ENCODE measurements around the gene PTPRE. TPM values are rescaled to one million over a fixed set of nuclear protein-coding genes. Genes with fewer than 3 reads are reported as not detected.

PTPRE gene
- polyA plus RNA-seq, 1 of the 3 experiments (the other 2 are of a cell fraction), result 11.8 TPM

DNA sequence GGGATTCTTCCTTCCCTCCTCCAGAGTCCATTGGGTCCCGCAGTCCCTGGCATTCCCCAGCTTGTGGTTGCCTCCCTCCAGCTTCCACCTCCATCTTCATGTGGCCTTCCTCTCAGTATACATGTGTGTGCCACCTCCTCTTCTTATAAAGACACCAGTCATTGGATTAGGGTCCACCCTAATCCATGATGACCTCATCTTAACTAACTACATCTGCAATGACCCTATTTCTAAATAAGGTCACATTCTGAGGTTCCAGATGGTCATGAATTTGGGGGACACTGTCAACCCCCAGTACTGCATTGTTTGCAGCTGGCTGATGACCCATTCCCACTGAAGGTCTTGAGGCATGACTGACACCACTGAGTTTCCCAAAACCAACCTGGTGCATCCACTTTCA is 99.0 kb downstream of the PTPRE start:
- DNase-seq, result no peak
- H3K4me1 ChIP-seq (ENCODE audit: control insufficient read depth in 1 of 2, insufficient read depth in 2 of 2, low read depth in 1 of 2, low read length in 1 of 2), result peaks cover 3 to 5% of the 10 kb centered on the region in 2 experiments; a peak in 1 of 4 replicates
- no peak overlapping the region for H2AFZ ChIP-seq (ENCODE audit: low read depth)
- H3K4me3 ChIP-seq (ENCODE audit: low read depth in 2 of 2, low read length in 1 of 2), result no peak overlapping the region
- WGBS (ENCODE audit: low lambda C conversion rate), result 91% methylated on average over 1 of the region's 1 CpG
- no peak overlapping the region for H3K27ac ChIP-seq (ENCODE audit: low read depth in 2 of 2, low read length in 1 of 2)
- no peaks in the 10 kb centered on the region for H3F3A ChIP-seq (replicated peaks; ENCODE audit: insufficient read depth)
- H3K27me3 ChIP-seq (ENCODE audit: insufficient read depth), result no peaks in the 10 kb centered on the region
- no peaks in the 10 kb centered on the region for H3K36me3 ChIP-seq (replicated peaks in 1 of 2; ENCODE audit: control insufficient read depth in 1 of 2, insufficient read depth in 2 of 2, low read length in 1 of 2)
- no peaks in the 10 kb centered on the region for H4K20me1 ChIP-seq (ENCODE audit: insufficient read depth)
- ChIA-PET CTCF (interaction anchor here (1.6 to 16.5 kb wide), 2 partner anchors 95 to 152 kb away, joined by 3 to 389 read pairs; partner anchors contain the start of gene PTPRE), POLR2A (no interaction called here)
- H3K9me3 ChIP-seq, result no peaks in the 10 kb centered on the region
- no peak for TF ChIP-seq SIN3A (IDR thresholded peaks at IDR 0.05; ENCODE audit: borderline replicate concordance, low read depth, low read length)
- no peak overlapping the region for H3K4me2 ChIP-seq
- H3K9ac ChIP-seq, result no peak overlapping the region
- no peaks in the 10 kb centered on the region for H3K9me2 ChIP-seq
- H3K79me2 ChIP-seq (ENCODE audit: insufficient read depth), result no peaks in the 10 kb centered on the region

DNA sequence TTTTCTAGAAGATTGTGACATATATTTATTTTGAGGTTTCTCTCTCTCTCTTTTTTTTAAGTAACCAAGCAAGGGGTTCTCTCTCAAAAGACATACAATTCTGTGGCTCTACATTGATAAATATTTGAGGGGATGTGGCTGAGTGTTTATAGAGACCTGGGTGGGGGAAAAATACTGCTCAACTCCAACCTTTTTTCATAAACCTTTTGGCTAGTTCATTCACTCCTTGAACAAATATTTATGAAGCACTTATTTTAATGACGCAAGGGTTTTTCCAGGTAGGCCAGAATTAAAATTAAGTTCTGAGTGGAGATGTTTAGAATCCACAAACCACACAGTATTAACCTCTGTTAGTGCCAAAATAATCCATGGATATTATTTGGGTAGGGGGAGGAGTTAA is 100.2 kb downstream of the PTPRE start:
- H3K9me2 ChIP-seq, result no peaks in the 10 kb centered on the region
- no peak overlapping the region for H3K9ac ChIP-seq
- no peaks in the 10 kb centered on the region for H3K27me3 ChIP-seq (ENCODE audit: insufficient read depth)
- no peaks in the 10 kb centered on the region for H3F3A ChIP-seq (replicated peaks; ENCODE audit: insufficient read depth)
- H3K4me3 ChIP-seq (ENCODE audit: low read depth in 2 of 2, low read length in 1 of 2), result no peak overlapping the region
- no peaks in the 10 kb centered on the region for H3K36me3 ChIP-seq (replicated peaks in 1 of 2; ENCODE audit: control insufficient read depth in 1 of 2, insufficient read depth in 2 of 2, low read length in 1 of 2)
- H3K79me2 ChIP-seq (ENCODE audit: insufficient read depth), result no peaks in the 10 kb centered on the region
- H3K9me3 ChIP-seq, result no peaks in the 10 kb centered on the region
- no peaks in the 10 kb centered on the region for H4K20me1 ChIP-seq (ENCODE audit: insufficient read depth)
- no peak overlapping the region for H3K27ac ChIP-seq (ENCODE audit: low read depth in 2 of 2, low read length in 1 of 2)
- POLR2A ChIA-PET, result no interaction called here
- no peak for TF ChIP-seq GABPA (IDR thresholded peaks at IDR 0.05; ENCODE audit: low read depth)
- no peak for TF ChIP-seq FOSL2 (IDR thresholded peaks at IDR 0.05; ENCODE audit: borderline replicate concordance, low read depth)
- no peak for TF ChIP-seq SMC3 (IDR thresholded peaks at IDR 0.05; ENCODE audit: low read depth, low read length)
- no peak for TF ChIP-seq RXRA (IDR thresholded peaks at IDR 0.05; ENCODE audit: borderline replicate concordance, low read depth)
- no peak overlapping the region for H2AFZ ChIP-seq (ENCODE audit: low read depth)
- DNase-seq, result no peak
- CTCF ChIA-PET, result interaction anchor here (0.6 to 16.5 kb wide), 5 partner anchors 70 to 153 kb away, joined by 3 to 389 read pairs (median 3); partner anchors contain the start of gene PTPRE
- H3K4me2 ChIP-seq, result no peak overlapping the region
- 90% methylated on average over 1 of the region's 1 CpG for WGBS (ENCODE audit: low lambda C conversion rate)
- peaks cover 0 to 7% of the 10 kb centered on the region in 2 experiments; a peak in 1 of 4 replicates for H3K4me1 ChIP-seq (ENCODE audit: control insufficient read depth in 1 of 2, insufficient read depth in 2 of 2, low read depth in 1 of 2, low read length in 1 of 2)

GRCh38 chr10:128007971-128008370 is 101.1 kb downstream of the PTPRE start:
- H3K4me2 ChIP-seq, result no peak overlapping the region
- H3K27ac ChIP-seq (ENCODE audit: low read depth in 2 of 2, low read length in 1 of 2), result no peak overlapping the region
- no peaks in the 10 kb centered on the region for H3K36me3 ChIP-seq (replicated peaks in 1 of 2; ENCODE audit: control insufficient read depth in 1 of 2, insufficient read depth in 2 of 2, low read length in 1 of 2)
- no peak overlapping the region for H3K4me3 ChIP-seq (ENCODE audit: low read depth in 2 of 2, low read length in 1 of 2)
- 80% methylated on average over 5 of the region's 7 CpGs for WGBS (ENCODE audit: low lambda C conversion rate)
- H3K4me1 ChIP-seq (ENCODE audit: control insufficient read depth in 1 of 2, insufficient read depth in 2 of 2, low read depth in 1 of 2, low read length in 1 of 2), result peaks cover 0 to 7% of the 10 kb centered on the region in 2 experiments; a peak in 1 of 4 replicates
- TF ChIP-seq MAX (IDR thresholded peaks at IDR 0.05; ENCODE audit: low read depth) (no peak), JUND (IDR thresholded peaks at IDR 0.05) (no peak), FOXJ3 (CRISPR knock-in tag; IDR thresholded peaks at IDR 0.05) (no peak), FOSL2 (IDR thresholded peaks at IDR 0.05; ENCODE audit: borderline replicate concordance, low read depth) (no peak), FOXM1 (IDR thresholded peaks at IDR 0.05; ENCODE audit: low read depth) (no peak), EZH2phosphoT487 (IDR thresholded peaks at IDR 0.05; ENCODE audit: borderline replicate concordance, low read depth) (no peak), CHD2 (IDR thresholded peaks at IDR 0.05; ENCODE audit: low read length, partially characterized antibody) (no peak), MEF2A (IDR thresholded peaks at IDR 0.05; ENCODE audit: borderline replicate concordance, low read depth) (no peak), SIN3A (IDR thresholded peaks at IDR 0.05; ENCODE audit: borderline replicate concordance, low read depth, low read length) (no peak), NRF1 (IDR thresholded peaks at IDR 0.05; ENCODE audit: low read depth, low read length) (no peak), RFX5 (IDR thresholded peaks at IDR 0.05; ENCODE audit: low read length) (no peak), REST (IDR thresholded peaks at IDR 0.05; ENCODE audit: low read depth, low read length) (no peak), GATA2 (CRISPR knock-in tag; IDR thresholded peaks at IDR 0.05) (no peak)
- TF ChIP-seq, protein P1, sequence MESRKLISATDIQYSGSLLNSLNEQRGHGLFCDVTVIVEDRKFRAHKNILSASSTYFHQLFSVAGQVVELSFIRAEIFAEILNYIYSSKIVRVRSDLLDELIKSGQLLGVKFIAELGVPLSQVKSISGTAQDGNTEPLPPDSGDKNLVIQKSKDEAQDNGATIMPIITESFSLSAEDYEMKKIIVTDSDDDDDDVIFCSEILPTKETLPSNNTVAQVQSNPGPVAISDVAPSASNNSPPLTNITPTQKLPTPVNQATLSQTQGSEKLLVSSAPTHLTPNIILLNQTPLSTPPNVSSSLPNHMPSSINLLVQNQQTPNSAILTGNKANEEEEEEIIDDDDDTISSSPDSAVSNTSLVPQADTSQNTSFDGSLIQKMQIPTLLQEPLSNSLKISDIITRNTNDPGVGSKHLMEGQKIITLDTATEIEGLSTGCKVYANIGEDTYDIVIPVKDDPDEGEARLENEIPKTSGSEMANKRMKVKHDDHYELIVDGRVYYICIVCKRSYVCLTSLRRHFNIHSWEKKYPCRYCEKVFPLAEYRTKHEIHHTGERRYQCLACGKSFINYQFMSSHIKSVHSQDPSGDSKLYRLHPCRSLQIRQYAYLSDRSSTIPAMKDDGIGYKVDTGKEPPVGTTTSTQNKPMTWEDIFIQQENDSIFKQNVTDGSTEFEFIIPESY (IDR thresholded peaks at IDR 0.05; ENCODE audit: borderline replicate concordance, low read depth), result no peak
- no peak overlapping the region for H3K9ac ChIP-seq
- POLR2A ChIA-PET, result no interaction called here
- no peak for DNase-seq
- no peaks in the 10 kb centered on the region for H3K9me3 ChIP-seq
- H3K79me2 ChIP-seq (ENCODE audit: insufficient read depth), result no peaks in the 10 kb centered on the region
- no peaks in the 10 kb centered on the region for H3F3A ChIP-seq (replicated peaks; ENCODE audit: insufficient read depth)
- no peaks in the 10 kb centered on the region for H3K9me2 ChIP-seq
- H2AFZ ChIP-seq (ENCODE audit: low read depth), result no peak overlapping the region
- no peaks in the 10 kb centered on the region for H4K20me1 ChIP-seq (ENCODE audit: insufficient read depth)
- CTCF ChIA-PET, result interaction anchor here (0.6 to 16.5 kb wide), 7 partner anchors 27 to 141 kb away, joined by 3 to 389 read pairs (median 3); partner anchors contain the start of gene PTPRE
- no peaks in the 10 kb centered on the region for H3K27me3 ChIP-seq (ENCODE audit: insufficient read depth)
